K562 (cell line): ENCODE measurements around the gene C22orf39. TPM values are rescaled to one million over a fixed set of nuclear protein-coding genes. Genes with fewer than 3 reads are reported as not detected.

ENCODE experiments used
- CBX3 ChIP-seq, 2 experiments: IDR thresholded peaks; 1 replicate in 1 of 2; 2 replicates in 1 of 2; pipeline ENCODE4 v1.6.1; 2012; ENCODE audit warnings: inconsistent platforms in 2 of 2, low read length in 2 of 2, borderline replicate concordance in 1 of 2, control low read depth in 1 of 2
- DNMT1 ChIP-seq: fragments of 450-650 bp; IDR thresholded peaks from 2 replicates; pipeline ENCODE4 v1.6.1; 2016; ENCODE audit warnings: antibody characterized with exemption, mild to moderate bottlenecking
- EP400 ChIP-seq: fragments of 450-650 bp; IDR thresholded peaks from 2 replicates; pipeline ENCODE4 v1.6.1; 2017; ENCODE audit warnings: antibody characterized with exemption, mild to moderate bottlenecking, moderate library complexity
- HMGXB4 ChIP-seq: sonication (generic); formaldehyde crosslinking; IDR thresholded peaks from 2 replicates; pipeline ENCODE4 v1.8.1; 2023; ENCODE audit warnings: mild to moderate bottlenecking, missing genetic modification reagents
- ID3 ChIP-seq, 2 experiments: fragments of 250-450 bp in 1 of 2; fragments of 450-650 bp in 1 of 2; sonication (Bioruptor Pico) in 1 of 2; IDR thresholded peaks; 2 replicates each; pipeline versions ENCODE4 v1.6.1 to v1.8.0; 2016 to 2021; ENCODE audit warnings: mild to moderate bottlenecking in 2 of 2, moderate library complexity in 2 of 2, missing compliant biosample characterization in 1 of 2, missing genetic modification characterization in 1 of 2
- JUNB ChIP-seq: fragments of 450-650 bp; formaldehyde crosslinking; conservative IDR thresholded peaks from 2 replicates; pipeline ENCODE4 v1.4.0; 2020; ENCODE audit warnings: mild to moderate bottlenecking
- MAFF ChIP-seq: IDR thresholded peaks from 2 replicates; pipeline ENCODE4 v1.6.1; 2012; ENCODE audit warnings: low read length, improper control_type of control experiment
- NFYB ChIP-seq: IDR thresholded peaks from 2 replicates; pipeline ENCODE4 v1.6.1; 2011; ENCODE audit warnings: mild to moderate bottlenecking, moderate library complexity; ENCODE audit not compliant: insufficient read length; ENCODE audit errors: extremely low read depth
- PHB ChIP-seq: fragments of 250-450 bp; sonication (Bioruptor Pico); IDR thresholded peaks from 2 replicates; pipeline ENCODE4 v1.5.0; 2021
- POLR3A ChIP-seq: IDR thresholded peaks from 2 replicates; pipeline ENCODE4 v1.6.1; 2011; ENCODE audit warnings: borderline replicate concordance, mild to moderate bottlenecking, moderate library complexity; ENCODE audit not compliant: insufficient read length, insufficient read depth; ENCODE audit errors: extremely low read depth
- RREB1 ChIP-seq: fragments of 250-450 bp; sonication (Bioruptor Pico); IDR thresholded peaks from 2 replicates; pipeline ENCODE4 v1.4.0; 2020
- SMAD4 ChIP-seq: fragments of 250-450 bp; sonication (Bioruptor Pico); conservative IDR thresholded peaks from 2 replicates; pipeline ENCODE4 v1.8.0; 2021; ENCODE audit warnings: inconsistent platforms, mild to moderate bottlenecking, moderate library complexity
- XRCC5 ChIP-seq: fragments of 200-400 bp; formaldehyde crosslinking; IDR thresholded peaks from 2 replicates; pipeline ENCODE4 v1.6.1; 2017; ENCODE audit warnings: low read depth, mild to moderate bottlenecking, low read length
- ZBTB34 ChIP-seq: fragments of 250-450 bp; sonication (Bioruptor Pico); IDR thresholded peaks from 2 replicates; pipeline ENCODE4 v1.8.0; 2021; ENCODE audit warnings: mild to moderate bottlenecking, moderate library complexity
- ZNF121 ChIP-seq: sonication (generic); formaldehyde crosslinking; conservative IDR thresholded peaks from 2 replicates; pipeline ENCODE4 v1.8.0; 2022; ENCODE audit warnings: missing genetic modification reagents
- ZNF282 ChIP-seq: sonication (generic); formaldehyde crosslinking; IDR thresholded peaks from 2 replicates; pipeline ENCODE4 v1.8.1; 2023; ENCODE audit warnings: missing genetic modification reagents
- ZNF3 ChIP-seq: fragments of 250-450 bp; sonication (Bioruptor Pico); IDR thresholded peaks from 2 replicates; pipeline ENCODE4 v1.5.0; 2021; ENCODE audit warnings: mild to moderate bottlenecking, moderate library complexity
- ZNF408 ChIP-seq: fragments of 250-450 bp; sonication (Bioruptor Pico); IDR thresholded peaks from 2 replicates; pipeline ENCODE4 v1.4.0; 2020; ENCODE audit warnings: low read depth, mild to moderate bottlenecking, moderate library complexity
- ZSCAN29 ChIP-seq: fragments of 450-650 bp; IDR thresholded peaks from 2 replicates; pipeline ENCODE4 v1.6.1; 2017
- polyA plus RNA-seq, 8 experiments: library from polyadenylated mRNA; depleted of rRNA in 4 of 8; stranded (reverse) in 5 of 8; unstranded in 3 of 8; fragments of >200 nt; fragmentation: Nextera tagmentation in 2 of 8; fragmentation: Illumina TruSeq in 1 of 8; extraction: Ambion mirVana in 2 of 8; extraction: Trizol in 1 of 8; gene quantifications; 2 replicates each; pipeline versions ENCODE4 v1.2.1 to v1.2.3, GENCODE V29; 2011 to 2014; ENCODE audit warnings: inconsistent platforms in 1 of 8, missing spikeins in 1 of 8
- total RNA-seq, 7 experiments: library from RNA; depleted of rRNA in 6 of 7; stranded (reverse); fragments of >200 nt in 6 of 7; fragmentation: Illumina TruSeq in 2 of 7; extraction: Trizol in 2 of 7; gene quantifications; 2 replicates each; pipeline versions ENCODE4 v1.2.1 to v1.2.3, GENCODE V29; 2011 to 2021; ENCODE audit warnings: low replicate concordance in 1 of 7

Gene C22orf39
- total and polyA plus RNA-seq, 9 of the 15 experiments (the other 6 are each of a cell fraction or from before 2014, with no cell fraction given), result 20.4 to 139 (median 66.8) TPM

- TF ChIP-seq RREB1 (CRISPR knock-in tag) (no peak), CBX3 (IDR thresholded peaks at IDR 0.05; ENCODE audit: borderline replicate concordance in 1 of 2, low read length in 2 of 2) (no peak), MAFF (no peak), ZSCAN29 (no peak), ID3 (CRISPR knock-in tag; IDR thresholded peaks at IDR 0.05) (no peak), ID3 (tag; IDR thresholded peaks at IDR 0.05) (no peak), ZNF408 (CRISPR knock-in tag) (no peak), POLR3A (no peak), NFYB (no peak), DNMT1 (no peak), ZBTB34 (CRISPR knock-in tag) (no peak), JUNB (CRISPR knock-in tag) (no peak), SMAD4 (no peak), XRCC5 (no peak), ZNF3 (CRISPR knock-in tag) (no peak), PHB (CRISPR knock-in tag) (peak; percentile 30; the same call in 1 of the 2 replicates), HMGXB4 (CRISPR knock-in tag) (peak; percentile 18; the same call in 1 of the 2 replicates), ZNF121 (CRISPR knock-in tag) (no peak), ZNF282 (CRISPR knock-in tag) (no peak), EP400 (no peak)
Observed at GRCh38 chr22:19478045-19478900, 30.8 kb upstream of the C22orf39 start (continued).
